ENCODE data around the gene COMT. TPM values are rescaled to one million over a fixed set of nuclear protein-coding genes. Genes with fewer than 3 reads are reported as not detected.
A peak's percentile ranks its signal among the peaks of the same experiment; 100 is the strongest.

The COMT gene
- 51.6 TPM for polyA plus RNA-seq (2013, experiment 1 of 2)
- 55.0 TPM for polyA plus RNA-seq (2013, experiment 2 of 2)

GRCh38 chr22:19941365-19942082, at the start of gene COMT, which contains the start of gene TXNRD2:
Gene COMT, plus strand, starts transcription at chr22:19941772. Its CDS starts 20,755 bp downstream, at chr22:19962527.
Gene TXNRD2, minus strand, starts transcription at chr22:19941818. Its CDS starts 15 bp downstream, at chr22:19941803.
- peak within 1 kb of the TSS; percentile 99 for H3K9ac ChIP-seq (ENCODE audit: low read length)
- H3K4me1 ChIP-seq (ENCODE audit: control insufficient read depth, insufficient read depth, low read depth, low read length), result peaks cover 26% of the 10 kb centered on the region
- H3K4ac ChIP-seq (ENCODE audit: low read depth in 1 of 2, low read length in 2 of 2), result peak within 1 kb of the TSS; percentile 63 to 64
- H4K8ac ChIP-seq (ENCODE audit: low read length), result peak within 1 kb of the TSS; percentile 92
- H3K4me2 ChIP-seq (ENCODE audit: low read length, poor library complexity, severe bottlenecking), result peak within 1 kb of the TSS; percentile 64
- H3K27me3 ChIP-seq (ENCODE audit: control insufficient read depth in 1 of 2, insufficient read depth in 1 of 2, low read length in 2 of 2), result no peaks in the 10 kb centered on the region
- H2AK5ac ChIP-seq (ENCODE audit: low read length, severe bottlenecking), result peak within 1 kb of the TSS; percentile 98
- peak within 1 kb of the TSS; percentile 36 for H2AFZ ChIP-seq (ENCODE audit: low read depth, low read length)
- H3K14ac ChIP-seq (ENCODE audit: low read length in 2 of 2), result peak within 1 kb of the TSS; percentile 61 to 92
- peak within 1 kb of the TSS in 1 of 2 experiments; percentile 91 for H3K23ac ChIP-seq (ENCODE audit: low read length in 2 of 2)
- peak within 1 kb of the TSS; percentile 79 to 84 for H2BK12ac ChIP-seq (ENCODE audit: low read length in 2 of 2)
- H3K79me1 ChIP-seq (replicated peaks; ENCODE audit: low read length, poor library complexity, severe bottlenecking), result peaks cover 7% of the 10 kb centered on the region
- H3K4me3 ChIP-seq (ENCODE audit: insufficient read depth in 1 of 2, low read depth in 1 of 2, low read length in 2 of 2), result peak within 1 kb of the TSS; percentile 58 to 91
- H3K27ac ChIP-seq (ENCODE audit: low read length, poor library complexity, severe bottlenecking), result peak within 1 kb of the TSS; percentile 97
- H2BK120ac ChIP-seq (ENCODE audit: low read depth, low read length), result peak within 1 kb of the TSS; percentile 91
- 48% methylated on average over 59 of the region's 63 CpGs for WGBS
- peak within 1 kb of the TSS; percentile 96 for H4K91ac ChIP-seq (ENCODE audit: low read length)
- peak; percentile 51 for DNase-seq
- peak within 1 kb of the TSS; percentile 99 for H2BK5ac ChIP-seq (ENCODE audit: low read depth, low read length, poor library complexity, severe bottlenecking)
- H3K9me3 ChIP-seq (ENCODE audit: control insufficient read depth, low read length), result no peaks in the 10 kb centered on the region
- H3K36me3 ChIP-seq (ENCODE audit: control insufficient read depth in 1 of 2, insufficient read depth in 2 of 2, low read depth in 1 of 2, low read length in 2 of 2), result peaks cover 3% of the 10 kb centered on the region in 2 experiments
- peak within 1 kb of the TSS; percentile 79 to 96 for H3K18ac ChIP-seq (ENCODE audit: low read depth in 1 of 2, low read length in 2 of 2)
- H2BK15ac ChIP-seq (ENCODE audit: low read depth, poor library complexity, severe bottlenecking), result peak within 1 kb of the TSS; percentile 98

GRCh38 chr22:19892257-19892879, 49.2 kb upstream of the COMT start:
- peak overlapping the region; percentile 29 to 88 for H3K4ac ChIP-seq (ENCODE audit: low read depth in 1 of 2, low read length in 2 of 2)
- H2BK5ac ChIP-seq (ENCODE audit: low read depth, low read length, poor library complexity, severe bottlenecking), result peak overlapping the region; percentile 48
- peak overlapping the region; percentile 96 for H4K91ac ChIP-seq (ENCODE audit: low read length)
- H3K9ac ChIP-seq (ENCODE audit: low read length), result no peak overlapping the region
- no peak overlapping the region for H2BK15ac ChIP-seq (ENCODE audit: low read depth, poor library complexity, severe bottlenecking)
- H3K27me3 ChIP-seq (ENCODE audit: control insufficient read depth in 1 of 2, insufficient read depth in 1 of 2, low read length in 2 of 2), result no peaks in the 10 kb centered on the region
- peak overlapping the region; percentile 79 to 81 for H3K18ac ChIP-seq (ENCODE audit: low read depth in 1 of 2, low read length in 2 of 2)
- H2AK5ac ChIP-seq (ENCODE audit: low read length, severe bottlenecking), result peak overlapping the region; percentile 73
- no peak overlapping the region for H3K14ac ChIP-seq (ENCODE audit: low read length in 2 of 2)
- H3K9me3 ChIP-seq (ENCODE audit: control insufficient read depth, low read length), result no peaks in the 10 kb centered on the region
- peaks cover 37% of the 10 kb centered on the region for H3K4me1 ChIP-seq (ENCODE audit: control insufficient read depth, insufficient read depth, low read depth, low read length)
- H3K27ac ChIP-seq (ENCODE audit: low read length, poor library complexity, severe bottlenecking), result peak overlapping the region; percentile 88
- H2BK120ac ChIP-seq (ENCODE audit: low read depth, low read length), result peak overlapping the region; percentile 77
- no peaks in the 10 kb centered on the region for H3K79me1 ChIP-seq (replicated peaks; ENCODE audit: low read length, poor library complexity, severe bottlenecking)
- H4K8ac ChIP-seq (ENCODE audit: low read length), result peak overlapping the region; percentile 79
- peak overlapping the region; percentile 42 for H3K4me2 ChIP-seq (ENCODE audit: low read length, poor library complexity, severe bottlenecking)
- no peak overlapping the region for H2AFZ ChIP-seq (ENCODE audit: low read depth, low read length)
- peak overlapping the region; percentile 63 to 84 for H2BK12ac ChIP-seq (ENCODE audit: low read length in 2 of 2)
- no peak overlapping the region for H3K23ac ChIP-seq (ENCODE audit: low read length in 2 of 2)
- WGBS, result 12% methylated on average over 23 of the region's 24 CpGs
- peak; percentile 56 for DNase-seq
- H3K4me3 ChIP-seq (ENCODE audit: insufficient read depth in 1 of 2, low read depth in 1 of 2, low read length in 2 of 2), result no peak overlapping the region
- H3K36me3 ChIP-seq (ENCODE audit: control insufficient read depth in 1 of 2, insufficient read depth in 2 of 2, low read depth in 1 of 2, low read length in 2 of 2), result peaks cover 10 to 26% of the 10 kb centered on the region in 2 experiments

- H4K8ac ChIP-seq (ENCODE audit: low read length), result peak overlapping the region; percentile 89
- H3K27me3 ChIP-seq (ENCODE audit: control insufficient read depth in 1 of 2, insufficient read depth in 1 of 2, low read length in 2 of 2), result no peaks in the 10 kb centered on the region
- peaks cover 15 to 32% of the 10 kb centered on the region in 2 experiments for H3K36me3 ChIP-seq (ENCODE audit: control insufficient read depth in 1 of 2, insufficient read depth in 2 of 2, low read depth in 1 of 2, low read length in 2 of 2)
- no peak overlapping the region for H3K23ac ChIP-seq (ENCODE audit: low read length in 2 of 2)
- H2BK15ac ChIP-seq (ENCODE audit: low read depth, poor library complexity, severe bottlenecking), result peak overlapping the region; percentile 71
- 49% methylated on average over 13 of the region's 13 CpGs for WGBS
- peak overlapping the region; percentile 32 for H2AFZ ChIP-seq (ENCODE audit: low read depth, low read length)
- peak overlapping the region; percentile 83 for H4K91ac ChIP-seq (ENCODE audit: low read length)
- DNase-seq, result peak; percentile 46
- H3K4me1 ChIP-seq (ENCODE audit: control insufficient read depth, insufficient read depth, low read depth, low read length), result peaks cover 36% of the 10 kb centered on the region
- no peak overlapping the region for H3K9ac ChIP-seq (ENCODE audit: low read length)
- H3K18ac ChIP-seq (ENCODE audit: low read depth in 1 of 2, low read length in 2 of 2), result peak overlapping the region; percentile 67 to 92
- H3K27ac ChIP-seq (ENCODE audit: low read length, poor library complexity, severe bottlenecking), result peak overlapping the region; percentile 88
- peak overlapping the region; percentile 82 for H2BK120ac ChIP-seq (ENCODE audit: low read depth, low read length)
- H3K4ac ChIP-seq (ENCODE audit: low read depth in 1 of 2, low read length in 2 of 2), result peak overlapping the region; percentile 45 to 76
- H3K14ac ChIP-seq (ENCODE audit: low read length in 2 of 2), result peak overlapping the region in 1 of 2 experiments; percentile 84
- no peaks in the 10 kb centered on the region for H3K9me3 ChIP-seq (ENCODE audit: control insufficient read depth, low read length)
- peak overlapping the region; percentile 24 for H2AK5ac ChIP-seq (ENCODE audit: low read length, severe bottlenecking)
- H3K4me2 ChIP-seq (ENCODE audit: low read length, poor library complexity, severe bottlenecking), result no peak overlapping the region
- no peak overlapping the region for H2BK5ac ChIP-seq (ENCODE audit: low read depth, low read length, poor library complexity, severe bottlenecking)
- no peaks in the 10 kb centered on the region for H3K79me1 ChIP-seq (replicated peaks; ENCODE audit: low read length, poor library complexity, severe bottlenecking)
- peak overlapping the region; percentile 4 to 93 for H2BK12ac ChIP-seq (ENCODE audit: low read length in 2 of 2)
- H3K4me3 ChIP-seq (ENCODE audit: insufficient read depth in 1 of 2, low read depth in 1 of 2, low read length in 2 of 2), result no peak overlapping the region
Measured at GRCh38 chr22:19892925-19893324, 48.6 kb upstream of the COMT start.

- Histone ChIP-seq H2AK5ac (ENCODE audit: low read length, severe bottlenecking) (peak overlapping the region; percentile 63), H3K4ac (ENCODE audit: low read depth in 1 of 2, low read length in 2 of 2) (peak overlapping the region in 1 of 2 experiments; percentile 45), H3K4me1 (ENCODE audit: control insufficient read depth, insufficient read depth, low read depth, low read length) (peaks cover 36% of the 10 kb centered on the region), H2AFZ (ENCODE audit: low read depth, low read length) (no peak overlapping the region), H2BK120ac (ENCODE audit: low read depth, low read length) (peak overlapping the region; percentile 82), H3K9ac (ENCODE audit: low read length) (no peak overlapping the region), H3K27me3 (ENCODE audit: control insufficient read depth in 1 of 2, insufficient read depth in 1 of 2, low read length in 2 of 2) (no peaks in the 10 kb centered on the region), H2BK15ac (ENCODE audit: low read depth, poor library complexity, severe bottlenecking) (no peak overlapping the region), H3K18ac (ENCODE audit: low read depth in 1 of 2, low read length in 2 of 2) (peak overlapping the region; percentile 67 to 92), H4K8ac (ENCODE audit: low read length) (peak overlapping the region; percentile 89), H3K4me2 (ENCODE audit: low read length, poor library complexity, severe bottlenecking) (no peak overlapping the region), H2BK5ac (ENCODE audit: low read depth, low read length, poor library complexity, severe bottlenecking) (no peak overlapping the region), H3K9me3 (ENCODE audit: control insufficient read depth, low read length) (no peaks in the 10 kb centered on the region), H3K27ac (ENCODE audit: low read length, poor library complexity, severe bottlenecking) (no peak overlapping the region), H3K79me1 (replicated peaks; ENCODE audit: low read length, poor library complexity, severe bottlenecking) (no peaks in the 10 kb centered on the region), H3K23ac (ENCODE audit: low read length in 2 of 2) (peak overlapping the region in 1 of 2 experiments; percentile 0), H2BK12ac (ENCODE audit: low read length in 2 of 2) (peak overlapping the region; percentile 4 to 93), H3K14ac (ENCODE audit: low read length in 2 of 2) (peak overlapping the region in 1 of 2 experiments; percentile 35), H4K91ac (ENCODE audit: low read length) (peak overlapping the region; percentile 83), H3K36me3 (ENCODE audit: control insufficient read depth in 1 of 2, insufficient read depth in 2 of 2, low read depth in 1 of 2, low read length in 2 of 2) (peaks cover 18 to 33% of the 10 kb centered on the region in 2 experiments), H3K4me3 (ENCODE audit: insufficient read depth in 1 of 2, low read depth in 1 of 2, low read length in 2 of 2) (no peak overlapping the region)
- no peak for DNase-seq
- 94% methylated on average over 15 of the region's 15 CpGs for WGBS
Measured at GRCh38 chr22:19893363-19893762, 48.2 kb upstream of the COMT start.
